HFFc6 (cell line): ENCODE data around the gene CAMK2G. TPM values are rescaled to one million over a fixed set of nuclear protein-coding genes. Genes with fewer than 3 reads are reported as not detected.

Experiments used
- DNase-seq: peaks from one replicate; pipeline ENCODE4 v3.0.0-alpha.2; 2018
- H3K27ac Mint-ChIP-seq: 2 replicates; pipeline ENCODE4 v1.8.0; 2020; ENCODE audit warnings: mild to moderate bottlenecking, mixed read lengths
- H3K27me3 Mint-ChIP-seq: 2 replicates; pipeline ENCODE4 v1.8.0; 2021; ENCODE audit warnings: mild to moderate bottlenecking, moderate library complexity, mixed read lengths; ENCODE audit not compliant: insufficient read depth
- H3K36me3 Mint-ChIP-seq: 2 replicates; pipeline ENCODE4 v1.8.0; 2021; ENCODE audit warnings: low read depth, mixed read lengths
- H3K4me1 Mint-ChIP-seq: 2 replicates; pipeline ENCODE4 v1.8.0; 2020; ENCODE audit warnings: low read depth, mixed read lengths
- H3K4me3 Mint-ChIP-seq: 2 replicates; pipeline ENCODE4 v1.8.0; 2020; ENCODE audit warnings: mild to moderate bottlenecking, moderate library complexity, mixed read lengths
- H3K9me3 Mint-ChIP-seq: 2 replicates; pipeline ENCODE4 v1.8.0; 2020; ENCODE audit warnings: mild to moderate bottlenecking, mixed read lengths
- total RNA-seq, 6 experiments: library from RNA; stranded (reverse); fragmentation: NEBNext Ultra II Directional; extraction: Animal tissue kit (Norgen Biotek cat#: 25700); gene quantifications; 2 replicates in 1 of 6; 3 replicates in 5 of 6; pipeline ENCODE4 v1.2.3, GENCODE V29; 2021
- TF ChIP-seq, protein P1 (sequence below): fragments of 200-600 bp; sonication (generic); IDR thresholded peaks from 2 replicates; pipeline ENCODE4 v1.5.0; 2021; ENCODE audit warnings: antibody characterized with exemption, mild to moderate bottlenecking

Gene CAMK2G
- total RNA-seq, 6 experiments from 2014 or later, result 24.6 to 33.1 (median 28.1) TPM

- Mint-ChIP-seq H3K4me3 (no peak overlapping the region), H3K36me3 (peaks cover 6% of the 10 kb centered on the region; the same call in 1 of the 2 replicates), H3K9me3 (no peaks in the 10 kb centered on the region), H3K27me3 (no peaks in the 10 kb centered on the region; the same call in 1 of the 2 replicates), H3K4me1 (peaks cover 11% of the 10 kb centered on the region), H3K27ac (no peak overlapping the region)
- TF ChIP-seq, protein P1, sequence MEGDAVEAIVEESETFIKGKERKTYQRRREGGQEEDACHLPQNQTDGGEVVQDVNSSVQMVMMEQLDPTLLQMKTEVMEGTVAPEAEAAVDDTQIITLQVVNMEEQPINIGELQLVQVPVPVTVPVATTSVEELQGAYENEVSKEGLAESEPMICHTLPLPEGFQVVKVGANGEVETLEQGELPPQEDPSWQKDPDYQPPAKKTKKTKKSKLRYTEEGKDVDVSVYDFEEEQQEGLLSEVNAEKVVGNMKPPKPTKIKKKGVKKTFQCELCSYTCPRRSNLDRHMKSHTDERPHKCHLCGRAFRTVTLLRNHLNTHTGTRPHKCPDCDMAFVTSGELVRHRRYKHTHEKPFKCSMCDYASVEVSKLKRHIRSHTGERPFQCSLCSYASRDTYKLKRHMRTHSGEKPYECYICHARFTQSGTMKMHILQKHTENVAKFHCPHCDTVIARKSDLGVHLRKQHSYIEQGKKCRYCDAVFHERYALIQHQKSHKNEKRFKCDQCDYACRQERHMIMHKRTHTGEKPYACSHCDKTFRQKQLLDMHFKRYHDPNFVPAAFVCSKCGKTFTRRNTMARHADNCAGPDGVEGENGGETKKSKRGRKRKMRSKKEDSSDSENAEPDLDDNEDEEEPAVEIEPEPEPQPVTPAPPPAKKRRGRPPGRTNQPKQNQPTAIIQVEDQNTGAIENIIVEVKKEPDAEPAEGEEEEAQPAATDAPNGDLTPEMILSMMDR, result no peak
- DNase-seq, result no peak
Observed at GRCh38 chr10:73828161-73828560, 46.2 kb downstream of the CAMK2G start.

DNA sequence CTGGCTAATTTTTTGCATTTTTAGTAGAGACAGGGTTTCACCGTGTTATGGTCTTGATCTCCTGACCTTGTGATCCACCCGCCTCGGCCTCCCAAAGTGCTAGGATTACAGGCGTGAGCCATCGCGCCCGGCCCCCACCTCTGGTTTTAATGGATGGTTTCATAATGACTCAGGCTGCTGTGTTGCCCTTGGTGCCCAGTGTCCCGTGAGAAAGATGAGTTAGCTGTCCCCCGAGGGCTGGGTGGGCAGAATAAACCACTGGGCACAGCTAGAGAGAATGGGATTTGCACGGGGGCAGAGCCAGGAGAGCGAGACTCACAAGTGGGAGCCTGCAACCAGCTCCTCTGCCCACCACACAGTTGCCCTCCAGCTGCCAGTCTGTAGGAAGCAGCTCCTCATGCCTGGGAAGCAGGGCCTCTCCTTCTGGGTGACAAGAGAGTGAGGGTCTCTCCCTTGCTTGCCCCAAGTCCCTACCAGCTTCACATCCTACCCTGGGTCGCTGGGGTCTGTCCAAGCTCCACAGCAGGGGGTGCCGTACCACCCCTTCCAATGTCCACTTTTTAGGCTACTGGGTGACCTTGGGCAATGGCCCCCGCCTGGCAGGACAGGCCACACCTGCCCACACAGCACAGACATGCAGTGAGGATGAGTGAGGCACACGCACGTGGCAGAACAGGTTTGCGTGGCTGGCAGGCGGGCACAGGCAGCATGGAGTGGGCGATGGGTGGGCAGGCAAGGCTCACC, 46.8 kb downstream of the CAMK2G start:
- peaks cover 11% of the 10 kb centered on the region for H3K4me1 Mint-ChIP-seq
- H3K27me3 Mint-ChIP-seq, result no peaks in the 10 kb centered on the region; the same call in 1 of the 2 replicates
- H3K36me3 Mint-ChIP-seq, result peaks cover 8% of the 10 kb centered on the region; the same call in 1 of the 2 replicates
- no peak overlapping the region; the same call in 1 of the 2 replicates for H3K27ac Mint-ChIP-seq
- H3K9me3 Mint-ChIP-seq, result no peaks in the 10 kb centered on the region
- no peak overlapping the region; the same call in 1 of the 2 replicates for H3K4me3 Mint-ChIP-seq
- TF ChIP-seq, protein P1, result no peak
- no peak for DNase-seq

DNA sequence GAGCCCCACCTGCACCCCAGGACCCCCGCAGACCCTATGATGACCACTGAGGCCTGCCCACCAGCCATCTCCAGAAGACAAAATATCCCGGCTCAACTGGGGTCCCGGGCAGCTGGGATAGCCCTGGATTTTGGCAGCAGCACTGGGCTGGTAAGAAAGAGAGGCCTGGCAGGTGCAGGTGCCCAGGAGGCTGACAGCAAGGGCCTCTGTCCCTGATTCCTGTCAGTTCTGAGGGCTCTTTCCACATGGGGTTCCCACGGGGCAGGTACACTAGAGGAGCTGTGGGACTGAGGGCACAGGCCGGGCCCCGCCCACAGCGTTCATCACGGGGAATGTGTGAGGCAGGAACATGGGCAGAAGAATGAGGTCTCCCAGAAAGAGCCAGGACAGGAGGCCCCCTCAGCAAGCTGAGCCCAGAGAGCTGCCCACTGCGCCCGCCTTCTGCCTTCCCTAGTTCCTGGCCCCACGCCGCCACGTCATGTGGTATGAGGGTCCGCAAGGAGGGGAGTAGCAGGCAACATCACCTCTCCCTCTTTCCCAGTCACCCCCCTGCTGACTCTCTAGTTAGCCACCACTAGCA, 50.1 kb downstream of the CAMK2G start:
- no peaks in the 10 kb centered on the region; the same call in 1 of the 2 replicates for H3K27me3 Mint-ChIP-seq
- no peak for DNase-seq
- peaks cover 17% of the 10 kb centered on the region for H3K4me1 Mint-ChIP-seq
- peaks cover 15% of the 10 kb centered on the region; the same call in 1 of the 2 replicates for H3K36me3 Mint-ChIP-seq
- H3K4me3 Mint-ChIP-seq, result no peak overlapping the region
- TF ChIP-seq, protein P1, result no peak
- no peaks in the 10 kb centered on the region for H3K9me3 Mint-ChIP-seq
- H3K27ac Mint-ChIP-seq, result no peak overlapping the region

DNA sequence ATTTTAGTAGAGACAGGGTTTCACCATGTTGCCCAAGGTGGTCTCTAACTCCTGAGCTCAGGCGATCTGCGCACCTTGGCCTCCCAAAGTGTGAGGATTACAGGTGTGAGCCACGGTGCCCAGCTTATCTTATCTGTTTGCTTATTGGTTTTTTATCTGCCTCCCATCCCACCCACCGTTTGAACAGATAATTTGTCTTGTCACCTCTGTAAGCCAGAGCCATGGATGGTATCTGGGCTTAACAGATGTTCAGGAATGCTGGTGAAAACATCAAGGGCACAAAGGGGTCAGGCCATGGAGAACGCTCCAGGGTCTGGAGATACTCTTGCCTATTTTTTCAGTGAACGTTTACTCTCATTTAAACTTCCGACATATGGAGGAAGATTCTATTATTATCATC, 51.0 kb downstream of the CAMK2G start:
- no peak for DNase-seq
- Mint-ChIP-seq H3K27me3 (no peaks in the 10 kb centered on the region; the same call in 1 of the 2 replicates), H3K4me3 (no peak overlapping the region), H3K9me3 (no peaks in the 10 kb centered on the region), H3K27ac (no peak overlapping the region; the same call in 1 of the 2 replicates), H3K4me1 (peaks cover 17% of the 10 kb centered on the region), H3K36me3 (peaks cover 15% of the 10 kb centered on the region; the same call in 1 of the 2 replicates)
- TF ChIP-seq, protein P1, result no peak

DNA sequence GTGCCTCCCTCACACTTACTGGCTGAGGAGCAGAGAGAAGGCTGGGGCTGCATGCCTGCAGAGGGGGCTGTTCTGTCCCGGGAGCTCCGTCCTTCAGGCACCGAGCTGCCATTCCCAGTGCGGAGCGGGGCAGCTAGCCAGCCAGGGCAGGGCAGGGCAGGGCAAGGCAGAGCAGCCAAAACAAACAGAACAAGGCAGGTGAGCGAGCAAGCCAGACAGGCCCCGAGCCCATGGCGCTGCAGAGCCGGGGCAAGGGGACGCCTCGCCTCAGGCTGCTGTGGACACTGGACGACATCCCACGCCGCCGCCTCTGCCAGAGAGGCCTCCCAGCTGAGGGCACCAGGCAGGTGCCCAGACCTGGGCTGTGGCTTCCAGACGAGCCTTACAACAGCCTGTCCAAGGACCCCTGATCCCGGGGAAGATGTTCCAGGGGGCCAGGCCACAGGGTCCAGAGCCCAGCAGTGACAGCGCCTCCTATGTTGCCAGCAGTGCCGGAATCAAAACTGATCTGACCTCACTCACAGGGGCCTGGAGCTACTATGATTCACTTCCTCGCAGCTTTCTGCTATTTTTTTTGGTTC, 54.8 kb downstream of the CAMK2G start:
- H3K4me1 Mint-ChIP-seq, result peaks cover 35% of the 10 kb centered on the region
- peak overlapping the region; percentile 63 for H3K27ac Mint-ChIP-seq
- H3K9me3 Mint-ChIP-seq, result no peaks in the 10 kb centered on the region
- no peak overlapping the region for H3K4me3 Mint-ChIP-seq
- TF ChIP-seq, protein P1, result peak; percentile 52
- no peaks in the 10 kb centered on the region; the same call in 1 of the 2 replicates for H3K27me3 Mint-ChIP-seq
- no peak for DNase-seq
- H3K36me3 Mint-ChIP-seq, result peaks cover 28% of the 10 kb centered on the region
